Activated CD8-positive, alpha-beta memory T cell treated with anti-CD3 and anti-CD28 coated beads for 1 hour (primary cell): ENCODE measurements around the gene DHH.
"Not testable (repeated sequence)": the region's sequence is repeated elsewhere in the genome, so short reads cannot be mapped to it uniquely, and the experiment has no call there.

Experiments used
- DNase-seq, 2 donors: peaks; one replicate each; pipeline ENCODE4 v3.0.0-alpha.2; 2020; ENCODE audit warnings: low read depth in 1 of 2; ENCODE audit errors: extremely low read depth in 1 of 2

Gene DHH

DNA sequence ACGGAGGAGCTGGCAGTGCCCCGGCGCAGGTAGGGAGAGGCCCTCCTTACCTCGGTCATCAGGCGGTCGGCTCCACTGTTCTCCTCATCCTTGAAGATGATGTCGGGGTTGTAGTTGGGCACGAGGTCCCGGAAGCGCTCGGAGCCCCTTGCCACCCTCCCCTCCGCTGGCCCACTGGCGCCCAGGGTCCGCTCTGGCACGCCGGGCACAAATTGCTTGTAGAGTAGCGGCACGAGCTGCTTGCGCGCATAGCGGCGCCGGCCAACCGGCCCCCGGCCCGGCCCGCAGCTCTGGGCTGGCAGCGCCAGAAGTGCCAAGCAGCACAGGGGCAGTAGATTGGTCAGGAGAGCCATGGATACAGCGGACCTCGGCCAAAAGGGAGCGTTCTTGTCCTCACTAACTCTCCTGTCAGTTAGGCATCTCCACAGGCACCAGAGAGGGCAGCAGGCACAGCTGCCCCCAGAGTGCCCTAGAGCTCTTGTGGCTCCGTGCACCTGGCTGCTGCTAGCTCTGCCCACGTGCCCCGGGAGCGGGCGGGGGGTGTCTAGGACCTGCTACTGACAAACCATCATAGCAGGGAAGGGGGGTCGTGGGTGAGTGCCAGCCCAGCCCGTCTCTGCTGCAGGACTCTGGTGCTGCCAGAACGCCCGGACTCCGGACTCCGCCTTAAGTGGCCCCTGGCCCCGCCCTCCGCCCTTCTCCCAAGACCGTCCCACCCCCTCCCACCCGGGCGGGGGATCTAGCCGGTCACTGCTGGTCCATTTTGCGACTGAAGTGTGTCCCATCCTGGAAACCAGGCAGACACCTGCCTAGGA, at the start of gene DHH:
Gene DHH (minus strand): TSS at position 642 of the 815 bp plus-strand sequence. CDS start 289 bp downstream, at position 353.
- no peak for DNase-seq

DNA sequence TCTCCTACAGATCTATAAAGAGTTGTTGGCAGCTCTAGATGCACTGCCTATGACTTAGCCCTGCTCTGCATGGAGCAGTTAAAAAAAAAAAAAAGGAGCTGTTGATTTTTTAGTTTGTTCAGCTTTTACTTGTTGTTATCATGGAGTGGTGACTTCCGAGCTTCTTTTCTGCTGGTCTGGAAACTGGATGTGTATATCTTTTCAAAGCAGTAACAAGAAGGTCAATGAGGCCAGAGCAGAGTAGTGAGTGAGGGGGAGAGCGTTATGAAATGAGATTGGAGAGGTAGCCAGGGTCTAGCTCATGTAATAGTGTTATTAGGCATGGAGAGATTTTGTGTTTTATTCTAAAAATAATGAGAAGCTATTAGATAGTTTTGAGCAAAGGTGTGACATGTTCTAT, 49.8 kb upstream of the DHH start:
- no peak for DNase-seq

GRCh38 chr12:49138999-49139398, 44.4 kb upstream of the DHH start:
- no peak for DNase-seq

DNA sequence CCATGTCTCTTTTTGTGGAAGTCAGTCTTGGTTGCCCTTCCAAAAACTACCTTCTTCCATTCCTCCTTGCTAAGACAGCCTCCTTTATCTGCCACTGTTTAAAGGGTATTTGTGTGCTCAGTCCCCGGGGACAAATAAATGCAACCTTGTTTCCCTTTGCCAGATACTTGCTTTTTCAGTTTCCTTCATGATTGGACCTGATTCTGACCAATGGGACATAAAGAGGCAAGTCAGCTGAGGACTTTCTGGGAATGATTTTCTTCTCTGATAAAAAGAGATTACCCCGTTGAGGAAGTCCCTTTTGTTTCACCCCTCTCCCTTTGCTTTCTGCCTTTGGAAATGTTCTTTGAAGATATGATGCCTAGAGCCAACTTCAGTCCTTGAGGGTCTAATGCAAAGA, 44.0 kb upstream of the DHH start:
- no peak for DNase-seq

DNA sequence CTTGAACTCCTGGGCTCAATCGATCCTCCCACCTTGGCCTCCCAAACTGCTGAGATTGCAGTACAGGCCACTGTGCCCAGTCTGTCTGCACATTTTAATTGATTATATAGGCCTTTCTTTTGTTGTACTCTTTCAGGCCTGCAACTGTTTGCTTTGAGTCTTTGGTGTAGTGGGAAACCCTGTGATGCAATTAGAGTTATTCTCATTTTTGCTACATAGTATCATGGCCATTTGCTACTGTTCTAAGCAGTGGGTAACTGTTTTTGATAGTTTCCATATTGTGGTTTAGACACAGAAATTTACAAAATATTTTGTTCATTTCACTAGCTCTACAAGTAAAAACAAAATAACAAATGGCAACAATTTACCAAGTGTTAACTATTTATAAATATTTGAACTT, 42.9 kb upstream of the DHH start:
- no peak for DNase-seq

DNA sequence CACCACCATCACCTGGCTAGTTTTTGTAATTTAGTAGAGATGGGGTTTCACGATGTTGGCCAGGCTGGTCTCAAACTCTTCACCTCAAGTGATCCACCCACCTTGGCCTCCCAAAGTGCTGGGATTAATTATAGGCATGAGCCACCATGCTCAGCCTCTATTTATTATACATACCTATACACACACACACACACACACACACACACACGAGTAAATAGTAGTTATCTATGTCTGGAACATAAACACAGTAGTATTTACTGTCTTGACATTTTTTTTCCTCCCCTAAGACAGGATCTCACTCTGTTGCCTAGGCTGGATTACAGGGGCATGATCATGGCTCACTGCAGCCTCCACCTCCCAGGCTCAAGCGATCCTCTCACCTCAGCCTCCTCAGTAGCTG, 42.4 kb upstream of the DHH start:
- not testable (repeated sequence) for DNase-seq

GRCh38 chr12:49133590-49133989, 39.0 kb upstream of the DHH start:
- DNase-seq, result no peak

- no peak for DNase-seq
Measured at GRCh38 chr12:49133014-49133413, 38.4 kb upstream of the DHH start.

- no peak for DNase-seq
Measured at GRCh38 chr12:49131894-49132461, 37.4 kb upstream of the DHH start.

DNA sequence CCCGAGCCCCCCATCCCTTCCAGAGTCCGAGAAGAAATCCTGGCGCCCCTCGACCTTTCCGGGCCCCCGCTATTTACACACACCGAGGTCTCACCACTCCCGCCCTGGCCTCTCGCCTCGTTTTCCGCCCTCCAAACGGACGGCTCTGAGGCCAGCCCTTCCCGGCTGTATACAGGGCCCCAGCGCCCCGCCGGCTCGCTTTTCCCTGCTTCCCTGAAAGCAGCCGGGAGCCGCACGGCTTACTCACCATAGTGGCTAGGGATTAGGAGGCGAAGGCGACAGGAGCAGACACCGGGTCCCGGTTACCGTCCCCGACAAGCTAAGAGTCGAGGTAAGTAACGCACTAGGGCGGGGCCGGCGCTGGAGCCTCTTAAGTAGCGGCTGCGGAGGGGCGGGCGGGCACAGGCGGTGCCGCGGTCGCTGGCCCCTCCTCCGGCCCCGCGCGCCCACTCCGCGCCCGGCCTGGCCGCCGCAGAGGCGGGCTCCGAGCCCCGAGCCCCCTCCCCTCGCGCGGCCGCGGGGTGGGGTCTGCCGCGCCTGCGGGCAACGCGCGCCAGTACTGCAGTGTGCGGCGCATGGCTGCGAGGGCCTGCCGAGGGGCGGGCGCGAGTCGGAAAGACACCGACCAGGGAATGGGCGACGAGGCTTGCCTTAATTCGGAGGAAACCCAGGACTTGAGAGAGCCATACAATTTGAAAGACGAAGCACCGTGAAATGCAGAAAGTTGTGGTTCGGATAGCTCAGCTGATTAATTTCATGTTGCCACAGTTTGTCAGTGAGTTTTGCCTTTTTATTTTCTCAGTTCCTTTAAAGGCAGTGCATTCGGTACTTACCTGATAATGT, 36.7 kb upstream of the DHH start, which contains the start of gene TUBA1B:
Gene TUBA1B (minus strand): TSS at position 345 of the 843 bp plus-strand sequence. CDS start 95 bp downstream, at position 250.
- DNase-seq, result peak; percentile 82 to 85

- DNase-seq, result peak; percentile 77 to 86
Measured at GRCh38 chr12:49130151-49131050, 35.8 kb upstream of the DHH start.

- no peak for DNase-seq
Measured at GRCh38 chr12:49129332-49130150, 34.9 kb upstream of the DHH start.

DNA sequence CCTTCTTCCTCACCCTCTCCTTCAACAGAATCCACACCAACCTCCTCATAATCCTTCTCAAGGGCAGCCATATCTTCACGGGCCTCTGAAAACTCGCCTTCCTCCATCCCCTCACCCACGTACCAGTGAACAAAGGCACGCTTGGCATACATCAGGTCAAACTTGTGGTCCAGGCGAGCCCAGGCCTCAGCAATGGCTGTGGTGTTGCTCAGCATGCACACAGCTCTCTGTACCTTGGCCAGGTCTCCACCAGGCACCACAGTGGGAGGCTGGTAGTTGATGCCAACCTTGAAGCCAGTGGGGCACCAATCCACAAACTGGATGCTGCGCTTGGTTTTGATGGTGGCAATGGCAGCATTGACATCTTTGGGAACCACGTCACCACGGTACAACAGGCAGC, 33.4 kb upstream of the DHH start:
- not testable (repeated sequence) for DNase-seq

DNA sequence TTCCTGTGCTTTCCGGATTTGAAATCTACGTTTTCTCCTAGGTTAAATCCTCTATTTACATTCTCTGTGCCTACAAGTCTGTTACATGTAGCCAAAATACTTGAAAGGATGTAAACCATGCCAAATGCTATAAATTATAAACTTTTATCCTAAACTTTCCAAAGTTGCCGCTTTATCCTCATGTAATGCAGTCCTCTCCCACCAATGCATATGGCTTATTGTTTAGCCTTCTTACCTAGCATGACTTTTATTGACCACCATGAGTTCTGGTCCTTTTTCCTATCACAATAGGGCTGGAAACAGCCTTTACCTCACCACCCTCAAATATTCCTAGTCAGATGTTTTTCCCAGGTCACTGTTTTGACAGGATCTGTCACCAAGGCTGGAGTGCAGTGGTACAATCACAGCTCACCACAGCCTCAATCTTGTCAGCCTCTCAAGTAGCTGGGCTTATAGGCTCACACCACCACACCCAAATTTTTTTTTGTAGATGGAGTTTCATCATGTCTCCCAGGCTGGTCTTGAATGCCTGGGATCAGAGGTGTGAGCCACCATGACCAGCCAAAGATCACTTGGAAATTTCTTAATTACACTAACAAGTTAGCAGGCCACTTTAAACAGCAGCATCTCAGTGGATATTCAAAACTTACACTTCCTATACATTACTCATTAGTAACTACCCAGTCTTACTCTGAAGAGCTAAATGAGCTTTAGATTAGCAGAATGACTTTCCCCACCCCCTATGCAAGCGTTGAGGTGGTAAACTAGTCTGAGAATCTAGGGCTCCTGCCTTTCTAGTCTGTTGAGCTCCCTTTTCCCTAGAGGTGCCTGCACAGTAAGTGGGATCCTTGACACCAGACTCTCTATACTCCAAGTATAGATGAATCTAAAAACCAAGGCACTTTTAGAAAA, 32.5 kb upstream of the DHH start:
- DNase-seq, result no peak

DNA sequence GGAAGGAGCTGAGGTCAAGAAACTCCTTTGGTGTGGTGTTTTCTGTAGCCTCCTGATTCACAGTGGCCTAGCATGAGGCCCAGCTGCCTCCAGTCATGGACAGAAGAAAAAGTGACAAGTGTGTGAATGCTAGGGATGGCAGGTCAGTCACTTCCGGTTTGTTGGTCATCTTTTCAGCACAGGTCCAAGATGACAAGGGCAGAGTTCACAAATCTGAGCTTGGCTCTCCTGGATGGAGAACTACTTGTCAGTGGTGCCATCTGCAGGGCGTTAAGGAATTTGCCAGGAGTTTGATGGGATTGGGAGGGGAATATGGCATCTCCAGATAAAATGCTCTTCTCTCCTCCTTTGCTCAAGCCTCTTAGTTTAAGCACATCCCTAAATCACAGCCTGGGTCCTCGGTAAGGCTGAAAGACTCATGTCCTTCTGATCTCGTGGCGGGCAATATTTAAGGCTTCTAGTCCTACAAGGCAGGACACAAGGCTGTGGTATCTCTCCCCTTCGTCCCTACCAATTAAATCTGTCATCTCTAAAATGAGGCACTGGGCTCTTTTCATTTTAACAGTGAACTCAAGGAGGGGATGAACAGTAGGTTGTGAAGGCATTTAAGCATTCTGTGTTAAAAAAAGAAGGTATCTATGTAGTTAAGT, 26.6 kb upstream of the DHH start:
- DNase-seq, result no peak

DNA sequence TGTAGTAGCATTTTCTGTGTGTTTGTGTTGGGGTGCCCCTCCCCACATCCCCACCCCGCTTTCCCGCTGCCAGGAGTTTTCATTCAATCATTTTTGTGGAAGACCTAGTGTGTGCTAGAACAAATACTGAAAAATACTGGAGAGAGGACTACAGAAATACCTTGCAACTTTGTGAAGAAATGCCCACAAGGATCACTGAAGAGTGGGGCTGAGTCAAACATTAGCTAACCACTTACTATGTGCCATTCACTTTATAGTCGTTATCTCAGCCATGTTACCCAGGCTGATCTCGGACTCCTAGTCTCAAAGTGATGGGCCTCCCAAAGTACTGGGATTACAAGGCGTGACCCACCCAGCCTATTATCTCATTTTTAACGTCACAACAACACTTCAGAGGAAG, 16.6 kb upstream of the DHH start:
- DNase-seq, result no peak

DNA sequence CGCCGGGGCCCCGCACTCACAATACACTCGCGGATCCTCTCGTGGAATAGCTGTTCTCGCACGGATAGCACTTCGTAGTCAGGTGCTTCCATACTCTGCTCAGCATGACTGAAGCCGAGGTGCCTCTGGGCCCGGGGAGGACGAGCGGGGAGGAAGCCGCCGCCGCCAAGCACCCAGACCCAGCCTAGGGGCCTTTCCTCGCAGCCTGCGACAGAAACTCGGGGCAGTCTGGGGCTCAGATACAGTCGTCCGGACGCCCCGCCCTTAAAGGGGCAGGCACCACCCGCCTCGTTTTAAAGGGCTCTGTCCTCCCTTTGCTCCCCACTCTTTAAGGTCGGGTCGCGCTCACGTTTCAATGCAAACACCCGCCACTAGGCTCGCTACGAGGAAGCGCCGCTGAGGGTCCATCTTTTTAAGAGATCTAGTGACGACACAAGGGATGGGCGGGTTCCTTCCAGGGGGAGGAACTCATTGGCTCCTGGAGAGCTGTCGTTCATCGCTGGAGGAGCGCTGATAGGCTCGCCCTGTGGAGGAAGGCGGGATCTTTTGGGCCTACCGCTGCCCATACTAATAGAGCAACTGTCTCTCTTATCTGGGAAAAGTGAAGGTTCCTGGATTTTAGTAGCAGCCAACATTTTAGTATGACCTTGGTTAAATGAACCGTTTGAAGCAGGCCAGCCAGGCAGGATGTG, 16.0 kb upstream of the DHH start, which contains the start of gene LMBR1L:
Gene LMBR1L (minus strand): TSS at position 384 of the 692 bp plus-strand sequence. CDS start 292 bp downstream, at position 92.
- DNase-seq, result peak; percentile 87 to 93
